Astrocyte (in vitro differentiated cells and primary cell): ENCODE results near the gene TMEM132A. TPM values are rescaled to one million over a fixed set of nuclear protein-coding genes. Genes with fewer than 3 reads are reported as not detected.

Source experiments
- DNase-seq: peaks from one replicate; pipeline ENCODE4 v3.0.0-alpha.2; 2010; ENCODE audit warnings: low read depth
- FAIRE-seq: peaks from 2 replicates; lab custom pipeline; 2011; peaks lifted over from hg19 to GRCh38; lab: Jason Lieb, UNC
- H2AFZ ChIP-seq: 2 replicates; pipeline ENCODE4 v1.6.0; 2012; ENCODE audit warnings: low read depth, low read length, inconsistent platforms
- H3K27ac ChIP-seq: 2 replicates; pipeline ENCODE4 v1.5.1; 2011; ENCODE audit warnings: low read depth, low read length, inconsistent platforms
- H3K27me3 ChIP-seq: 2 replicates; pipeline ENCODE4 v1.6.0; 2011; ENCODE audit warnings: low read length, inconsistent platforms; ENCODE audit not compliant: insufficient read depth
- H3K36me3 ChIP-seq: 2 replicates; pipeline ENCODE4 v1.5.1; 2011; ENCODE audit warnings: low read length, inconsistent platforms; ENCODE audit not compliant: insufficient read depth
- H3K4me1 ChIP-seq: 2 replicates; pipeline ENCODE4 v1.5.1; 2011; ENCODE audit warnings: low read length, inconsistent platforms; ENCODE audit not compliant: insufficient read depth
- H3K4me2 ChIP-seq: 2 replicates; pipeline ENCODE4 v1.6.0; 2012; ENCODE audit warnings: low read length, inconsistent platforms
- H3K4me3 ChIP-seq: 2 replicates; pipeline ENCODE4 v1.5.1; 2011; ENCODE audit warnings: low read depth, mild to moderate bottlenecking, low read length, inconsistent platforms; ENCODE audit not compliant: insufficient read depth
- H3K79me2 ChIP-seq: 2 replicates; pipeline ENCODE4 v1.6.0; 2012; ENCODE audit warnings: mild to moderate bottlenecking, low read length, inconsistent platforms; ENCODE audit not compliant: insufficient read depth
- H3K9ac ChIP-seq: 2 replicates; pipeline ENCODE4 v1.6.0; 2012; ENCODE audit warnings: mild to moderate bottlenecking, low read length, inconsistent platforms
- H3K9me3 ChIP-seq: 2 replicates; pipeline ENCODE4 v1.5.1; 2012; ENCODE audit warnings: low read depth, mild to moderate bottlenecking, low read length, inconsistent platforms; ENCODE audit not compliant: insufficient read depth
- H4K20me1 ChIP-seq: 2 replicates; pipeline ENCODE4 v1.6.0; 2012; ENCODE audit warnings: low read length, inconsistent platforms; ENCODE audit not compliant: insufficient read depth
- H3K27ac Mint-ChIP-seq: one replicate; pipeline ENCODE4 v1.8.0; 2021; ENCODE audit warnings: mild to moderate bottlenecking, mixed read lengths; ENCODE audit not compliant: unreplicated experiment
- H3K27me3 Mint-ChIP-seq: one replicate; pipeline ENCODE4 v1.8.0; 2021; ENCODE audit warnings: low read depth, mixed read lengths; ENCODE audit not compliant: unreplicated experiment
- H3K36me3 Mint-ChIP-seq: one replicate; pipeline ENCODE4 v1.8.0; 2021; ENCODE audit warnings: low read depth, mixed read lengths; ENCODE audit not compliant: unreplicated experiment
- H3K4me1 Mint-ChIP-seq: one replicate; pipeline ENCODE4 v1.8.0; 2021; ENCODE audit warnings: low read depth, mixed read lengths; ENCODE audit not compliant: unreplicated experiment
- H3K4me3 Mint-ChIP-seq: one replicate; pipeline ENCODE4 v1.8.0; 2021; ENCODE audit warnings: mild to moderate bottlenecking, moderate library complexity, mixed read lengths; ENCODE audit not compliant: unreplicated experiment
- H3K9me3 Mint-ChIP-seq: one replicate; pipeline ENCODE4 v1.8.0; 2021; ENCODE audit warnings: mild to moderate bottlenecking, mixed read lengths; ENCODE audit not compliant: unreplicated experiment
- CTCF ChIP-seq: IDR thresholded peaks from 2 replicates; pipeline ENCODE4 v1.5.1; 2011; ENCODE audit warnings: low read depth, mild to moderate bottlenecking, inconsistent platforms, low read length, moderate library complexity; ENCODE audit not compliant: insufficient read depth
- EZH2 ChIP-seq: IDR thresholded peaks from 2 replicates; pipeline ENCODE4 v1.6.1; 2012; ENCODE audit warnings: mild to moderate bottlenecking, low read length, inconsistent platforms; ENCODE audit not compliant: insufficient read depth
- total RNA-seq: library from RNA; stranded (reverse); gene quantifications from 2 replicates; pipeline ENCODE4 v1.2.1, GENCODE V29; 2021

The TMEM132A gene
- total RNA-seq, 1 donor from 2014 or later: 117 TPM

DNA sequence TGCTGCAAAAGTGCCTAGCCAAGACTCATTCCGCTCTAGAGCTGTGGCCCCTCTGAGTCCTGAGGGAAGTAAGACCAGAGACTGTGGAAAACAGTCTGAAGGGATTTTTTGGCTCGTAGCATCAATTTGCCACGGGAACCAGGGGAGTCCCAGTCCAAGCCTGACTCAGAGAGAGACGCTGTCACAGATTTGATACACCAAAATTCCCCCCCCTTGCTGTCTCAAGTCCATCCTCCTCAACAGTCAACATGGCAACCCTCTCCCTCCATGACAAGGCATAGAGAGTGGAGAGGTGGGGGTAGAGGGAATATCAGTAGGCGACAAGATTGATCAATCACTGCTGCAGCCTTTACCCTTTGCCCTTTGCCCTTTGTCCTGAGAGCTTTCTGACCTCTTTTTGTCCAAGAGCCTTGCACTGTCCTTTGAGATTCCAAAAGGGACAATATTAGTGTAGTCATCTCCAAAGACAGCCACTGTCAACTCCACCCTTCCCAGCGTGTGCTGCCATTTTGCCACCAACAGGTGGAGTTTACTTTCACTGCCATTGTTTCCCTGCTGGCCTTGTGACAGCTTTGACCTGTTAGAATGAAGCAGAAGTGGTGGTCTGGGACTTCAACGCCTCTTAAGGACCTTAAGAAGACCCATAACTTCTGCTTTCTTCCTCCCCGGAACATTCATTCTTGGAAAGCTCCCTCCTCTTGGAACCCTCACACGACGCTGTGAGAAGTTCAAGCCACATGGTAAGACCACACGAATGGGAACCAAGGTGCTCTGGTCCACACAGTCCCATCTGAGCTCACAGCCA lies 20.4 kb downstream of the TMEM132A start:
- TF ChIP-seq CTCF (no peak), EZH2 (no peak)
- H3K79me2 ChIP-seq: no peaks in the 10 kb centered on the region
- no peaks in the 10 kb centered on the region for H3K9me3 ChIP-seq
- no peak overlapping the region for H3K27ac ChIP-seq
- Mint-ChIP-seq H3K9me3 (no peaks in the 10 kb centered on the region), H3K27me3 (peaks cover 15% of the 10 kb centered on the region), H3K4me3 (no peak overlapping the region), H3K27ac (no peak overlapping the region), H3K4me1 (peaks cover 11% of the 10 kb centered on the region), H3K36me3 (peaks cover 33% of the 10 kb centered on the region)
- H3K36me3 ChIP-seq: no peaks in the 10 kb centered on the region
- H3K4me2 ChIP-seq: no peak overlapping the region
- FAIRE-seq (no peak), DNase-seq (no peak)
- no peak overlapping the region for H2AFZ ChIP-seq
- no peaks in the 10 kb centered on the region for H4K20me1 ChIP-seq
- peaks cover 18% of the 10 kb centered on the region for H3K27me3 ChIP-seq
- no peak overlapping the region for H3K9ac ChIP-seq
- no peak overlapping the region for H3K4me3 ChIP-seq
- H3K4me1 ChIP-seq: no peaks in the 10 kb centered on the region

GRCh38 chr11:60945295-60945667 lies 21.0 kb downstream of the TMEM132A start:
- Mint-ChIP-seq H3K4me1 (peaks cover 16% of the 10 kb centered on the region), H3K36me3 (peaks cover 28% of the 10 kb centered on the region), H3K9me3 (no peaks in the 10 kb centered on the region), H3K27ac (no peak overlapping the region), H3K27me3 (peaks cover 20% of the 10 kb centered on the region), H3K4me3 (no peak overlapping the region)
- no peaks in the 10 kb centered on the region for H3K36me3 ChIP-seq
- FAIRE-seq (no peak), DNase-seq (no peak)
- H3K79me2 ChIP-seq: no peaks in the 10 kb centered on the region
- no peak overlapping the region for H3K27ac ChIP-seq
- H3K9ac ChIP-seq: no peak overlapping the region
- no peak overlapping the region for H2AFZ ChIP-seq
- no peak overlapping the region for H3K4me3 ChIP-seq
- H3K27me3 ChIP-seq: peaks cover 19% of the 10 kb centered on the region
- no peaks in the 10 kb centered on the region for H4K20me1 ChIP-seq
- no peak overlapping the region for H3K4me2 ChIP-seq
- no peak for TF ChIP-seq EZH2
- TF ChIP-seq CTCF: no peak
- H3K4me1 ChIP-seq: no peaks in the 10 kb centered on the region
- no peaks in the 10 kb centered on the region for H3K9me3 ChIP-seq
